ENCODE measurements around the gene LARP6. TPM values are rescaled to one million over a fixed set of nuclear protein-coding genes. Genes with fewer than 3 reads are reported as not detected.

The LARP6 gene
- total and polyA plus RNA-seq, 5 donors from 2014 or later, result not detected

- Histone ChIP-seq H3K36me3 (ENCODE audit: control insufficient read depth, insufficient read depth, low read length) (no peaks in the 10 kb centered on the region), H3K9me3 (ENCODE audit: control insufficient read depth in 2 of 2, low read length in 2 of 2) (no peaks in the 10 kb centered on the region), H3K27me3 (ENCODE audit: control insufficient read depth, insufficient read depth, low read length) (no peaks in the 10 kb centered on the region), H3K27ac (ENCODE audit: insufficient read depth, low read length, poor library complexity, severe bottlenecking) (no peak overlapping the region), H3K4me1 (ENCODE audit: control insufficient read depth, insufficient read depth, low read length, poor library complexity, severe bottlenecking) (no peaks in the 10 kb centered on the region), H3K4me3 (ENCODE audit: low read depth, low read length) (no peak overlapping the region)
- Mint-ChIP-seq H3K4me3 (no peak overlapping the region), H3K27me3 (peaks cover 16% of the 10 kb centered on the region), H3K36me3 (no peaks in the 10 kb centered on the region), H3K9me3 (peaks cover 0 to 2% (median 0%) of the 10 kb centered on the region in 7 donors), H3K27ac (no peak overlapping the region), H3K4me1 (no peaks in the 10 kb centered on the region)
- no peak for ATAC-seq (ENCODE audit: low read depth in 2 of 2)
- no peak for DNase-seq
Observed at GRCh38 chr15:70832176-70832575, 21.8 kb downstream of the LARP6 start.

DNA sequence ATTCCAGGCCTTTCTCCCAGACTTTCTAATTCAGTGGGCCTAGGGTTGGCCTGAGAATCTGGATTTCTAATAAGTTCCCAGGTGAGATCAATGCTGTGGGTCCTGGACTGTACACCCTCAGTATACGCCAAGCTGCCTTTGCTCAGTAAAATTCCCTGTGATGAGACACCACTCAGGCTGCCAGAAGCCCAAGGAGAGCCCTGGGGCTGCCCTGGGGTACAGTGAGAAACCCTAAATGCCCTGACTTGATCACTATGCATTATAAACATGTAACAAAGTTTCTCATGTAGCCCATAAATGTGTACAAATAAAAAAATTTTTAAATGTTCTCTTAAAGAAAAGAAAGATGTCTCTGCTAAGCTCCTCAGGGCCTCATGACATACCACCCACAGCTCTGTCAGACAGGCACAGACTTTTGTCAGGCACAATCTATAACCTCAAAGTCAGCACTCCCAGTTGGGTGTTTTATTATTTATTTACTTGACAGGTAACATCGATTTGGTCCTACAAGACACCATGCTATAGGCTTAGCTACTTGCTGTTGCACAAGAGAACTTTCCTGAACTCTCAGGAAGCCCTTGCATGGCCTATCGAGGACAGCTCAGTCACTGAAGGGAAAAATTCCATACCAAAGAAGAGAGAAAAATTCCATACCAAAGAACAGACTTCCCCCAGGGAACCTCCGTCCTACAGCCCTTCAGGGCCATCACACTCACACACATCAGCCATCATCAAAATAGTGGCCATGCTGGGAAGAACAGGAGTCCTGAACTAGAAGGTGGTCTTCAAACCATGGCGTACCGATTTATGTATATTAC, 22.7 kb downstream of the LARP6 start:
- Mint-ChIP-seq H3K4me3 (no peak overlapping the region), H3K9me3 (peaks cover 0 to 2% (median 0%) of the 10 kb centered on the region in 7 donors), H3K4me1 (no peaks in the 10 kb centered on the region), H3K36me3 (no peaks in the 10 kb centered on the region), H3K27ac (no peak overlapping the region), H3K27me3 (peaks cover 19% of the 10 kb centered on the region)
- ATAC-seq (ENCODE audit: low read depth in 2 of 2) (no peak), DNase-seq (no peak)
- Histone ChIP-seq H3K27ac (ENCODE audit: insufficient read depth, low read length, poor library complexity, severe bottlenecking) (no peak overlapping the region), H3K36me3 (ENCODE audit: control insufficient read depth, insufficient read depth, low read length) (no peaks in the 10 kb centered on the region), H3K27me3 (ENCODE audit: control insufficient read depth, insufficient read depth, low read length) (no peaks in the 10 kb centered on the region), H3K4me3 (ENCODE audit: low read depth, low read length) (no peak overlapping the region), H3K9me3 (ENCODE audit: control insufficient read depth in 2 of 2, low read length in 2 of 2) (no peaks in the 10 kb centered on the region), H3K4me1 (ENCODE audit: control insufficient read depth, insufficient read depth, low read length, poor library complexity, severe bottlenecking) (no peaks in the 10 kb centered on the region)

DNA sequence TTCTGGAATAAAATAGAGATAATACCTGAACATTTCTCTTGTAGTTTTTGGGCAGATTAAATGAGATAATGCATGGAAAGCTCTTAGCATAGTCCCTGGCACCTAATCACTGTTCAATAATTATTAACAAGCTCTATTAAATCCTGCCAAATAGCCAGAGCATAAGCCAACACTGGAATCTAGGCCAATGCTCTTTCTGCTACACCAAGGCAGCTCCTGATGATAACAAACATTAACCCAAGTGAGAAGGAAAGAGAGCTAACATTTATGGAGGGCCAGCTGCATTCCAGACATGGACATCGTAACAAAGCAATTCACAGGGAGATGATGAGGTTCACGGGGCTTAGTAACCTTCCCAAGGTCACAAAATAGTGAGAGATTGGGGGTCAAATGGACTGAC, 23.3 kb downstream of the LARP6 start:
- peaks cover 24% of the 10 kb centered on the region for H3K27me3 Mint-ChIP-seq
- DNase-seq (no peak), ATAC-seq (ENCODE audit: low read depth in 2 of 2) (no peak)
- no peaks in the 10 kb centered on the region for H3K4me1 Mint-ChIP-seq
- H3K4me3 ChIP-seq (ENCODE audit: low read depth, low read length), result no peak overlapping the region
- no peaks in the 10 kb centered on the region for H3K36me3 Mint-ChIP-seq
- peaks cover 0 to 2% (median 0%) of the 10 kb centered on the region in 7 donors for H3K9me3 Mint-ChIP-seq
- H3K4me3 Mint-ChIP-seq, result no peak overlapping the region
- H3K9me3 ChIP-seq (ENCODE audit: control insufficient read depth in 2 of 2, low read length in 2 of 2), result no peaks in the 10 kb centered on the region
- no peak overlapping the region for H3K27ac ChIP-seq (ENCODE audit: insufficient read depth, low read length, poor library complexity, severe bottlenecking)
- no peaks in the 10 kb centered on the region for H3K36me3 ChIP-seq (ENCODE audit: control insufficient read depth, insufficient read depth, low read length)
- H3K27ac Mint-ChIP-seq, result no peak overlapping the region
- H3K4me1 ChIP-seq (ENCODE audit: control insufficient read depth, insufficient read depth, low read length, poor library complexity, severe bottlenecking), result no peaks in the 10 kb centered on the region
- H3K27me3 ChIP-seq (ENCODE audit: control insufficient read depth, insufficient read depth, low read length), result no peaks in the 10 kb centered on the region

- no peaks in the 10 kb centered on the region for H3K36me3 Mint-ChIP-seq
- H3K4me3 ChIP-seq (ENCODE audit: low read depth, low read length), result no peak overlapping the region
- H3K27ac ChIP-seq (ENCODE audit: insufficient read depth, low read length, poor library complexity, severe bottlenecking), result no peak overlapping the region
- peak overlapping the region in 1 of 3 donors; percentile 11 for H3K27ac Mint-ChIP-seq
- no peaks in the 10 kb centered on the region for H3K36me3 ChIP-seq (ENCODE audit: control insufficient read depth, insufficient read depth, low read length)
- H3K27me3 Mint-ChIP-seq, result peaks cover 24% of the 10 kb centered on the region
- no peaks in the 10 kb centered on the region for H3K4me1 ChIP-seq (ENCODE audit: control insufficient read depth, insufficient read depth, low read length, poor library complexity, severe bottlenecking)
- DNase-seq (no peak), ATAC-seq (ENCODE audit: low read depth in 2 of 2) (no peak)
- H3K4me3 Mint-ChIP-seq, result no peak overlapping the region
- peaks cover 0 to 2% (median 0%) of the 10 kb centered on the region in 7 donors for H3K9me3 Mint-ChIP-seq
- no peaks in the 10 kb centered on the region for H3K9me3 ChIP-seq (ENCODE audit: control insufficient read depth in 2 of 2, low read length in 2 of 2)
- H3K4me1 Mint-ChIP-seq, result no peaks in the 10 kb centered on the region
- H3K27me3 ChIP-seq (ENCODE audit: control insufficient read depth, insufficient read depth, low read length), result no peaks in the 10 kb centered on the region
Observed at GRCh38 chr15:70829371-70830166, 24.4 kb downstream of the LARP6 start.

DNA sequence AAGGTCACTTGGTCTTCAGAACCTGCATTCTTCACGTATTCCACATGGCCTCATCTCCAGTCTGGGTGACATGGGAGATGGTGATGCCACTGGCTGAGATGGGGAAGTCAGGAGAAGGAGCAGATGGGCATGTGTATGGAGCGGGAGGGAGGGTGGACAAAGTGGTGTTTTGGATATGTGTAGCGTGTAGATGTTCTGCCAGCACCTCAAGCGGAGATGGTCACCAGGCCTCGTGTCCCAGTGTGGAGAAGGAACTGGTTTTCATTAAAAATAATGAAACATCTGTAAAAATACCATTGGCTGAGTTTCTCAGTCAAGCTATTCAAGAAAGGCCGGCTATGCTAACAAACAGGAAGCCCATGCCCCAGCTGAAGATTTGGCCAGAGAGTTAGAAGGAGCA, 26.2 kb downstream of the LARP6 start:
- Mint-ChIP-seq H3K4me1 (no peaks in the 10 kb centered on the region), H3K27me3 (peaks cover 20% of the 10 kb centered on the region), H3K4me3 (no peak overlapping the region), H3K27ac (peak overlapping the region in 1 of 3 donors; percentile 43), H3K36me3 (no peaks in the 10 kb centered on the region), H3K9me3 (peaks cover 0 to 3% (median 0%) of the 10 kb centered on the region in 7 donors)
- DNase-seq (no peak), ATAC-seq (ENCODE audit: low read depth in 2 of 2) (no peak)
- H3K4me3 ChIP-seq (ENCODE audit: low read depth, low read length), result no peak overlapping the region
- H3K4me1 ChIP-seq (ENCODE audit: control insufficient read depth, insufficient read depth, low read length, poor library complexity, severe bottlenecking), result no peaks in the 10 kb centered on the region
- no peaks in the 10 kb centered on the region for H3K36me3 ChIP-seq (ENCODE audit: control insufficient read depth, insufficient read depth, low read length)
- no peaks in the 10 kb centered on the region for H3K9me3 ChIP-seq (ENCODE audit: control insufficient read depth in 2 of 2, low read length in 2 of 2)
- no peak overlapping the region for H3K27ac ChIP-seq (ENCODE audit: insufficient read depth, low read length, poor library complexity, severe bottlenecking)
- no peaks in the 10 kb centered on the region for H3K27me3 ChIP-seq (ENCODE audit: control insufficient read depth, insufficient read depth, low read length)

GRCh38 chr15:70826634-70827033, 27.3 kb downstream of the LARP6 start:
- Mint-ChIP-seq H3K27ac (no peak overlapping the region), H3K4me1 (no peaks in the 10 kb centered on the region), H3K9me3 (peaks cover 0 to 3% (median 0%) of the 10 kb centered on the region in 7 donors), H3K4me3 (no peak overlapping the region), H3K36me3 (no peaks in the 10 kb centered on the region), H3K27me3 (peaks cover 20% of the 10 kb centered on the region)
- DNase-seq (no peak), ATAC-seq (ENCODE audit: low read depth in 2 of 2) (no peak)
- Histone ChIP-seq H3K27me3 (ENCODE audit: control insufficient read depth, insufficient read depth, low read length) (no peaks in the 10 kb centered on the region), H3K27ac (ENCODE audit: insufficient read depth, low read length, poor library complexity, severe bottlenecking) (no peak overlapping the region), H3K9me3 (ENCODE audit: control insufficient read depth in 2 of 2, low read length in 2 of 2) (no peaks in the 10 kb centered on the region), H3K4me1 (ENCODE audit: control insufficient read depth, insufficient read depth, low read length, poor library complexity, severe bottlenecking) (no peaks in the 10 kb centered on the region), H3K36me3 (ENCODE audit: control insufficient read depth, insufficient read depth, low read length) (no peaks in the 10 kb centered on the region), H3K4me3 (ENCODE audit: low read depth, low read length) (no peak overlapping the region)

DNA sequence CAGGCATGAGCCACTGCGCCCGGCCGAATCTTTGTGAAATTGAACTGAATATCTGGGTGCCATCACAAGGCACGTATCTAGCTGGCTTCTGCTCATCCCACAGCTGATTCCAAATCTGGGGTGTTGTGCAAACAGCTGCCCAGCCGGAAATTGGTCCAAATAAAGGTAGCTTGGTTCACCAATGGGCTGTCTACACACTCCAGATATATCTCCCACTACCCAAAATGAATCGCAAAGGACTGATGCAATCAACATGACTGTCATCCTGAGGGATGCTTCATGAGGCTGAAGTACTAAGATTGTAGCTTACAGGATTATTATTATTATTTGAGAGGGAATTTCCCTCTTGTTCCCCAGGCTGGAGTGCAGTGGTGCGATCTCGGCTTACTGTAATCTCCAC, 28.1 kb downstream of the LARP6 start:
- no peaks in the 10 kb centered on the region for H3K4me1 Mint-ChIP-seq
- H3K36me3 Mint-ChIP-seq, result no peaks in the 10 kb centered on the region
- no peak overlapping the region for H3K4me3 ChIP-seq (ENCODE audit: low read depth, low read length)

More for the DNA sequence above, 28.1 kb downstream of the LARP6 start:
- no peak overlapping the region for H3K27ac Mint-ChIP-seq
- ATAC-seq (ENCODE audit: low read depth in 2 of 2), result no peak
- no peak overlapping the region for H3K4me3 Mint-ChIP-seq
- no peaks in the 10 kb centered on the region for H3K9me3 ChIP-seq (ENCODE audit: control insufficient read depth in 2 of 2, low read length in 2 of 2)
- H3K27ac ChIP-seq (ENCODE audit: insufficient read depth, low read length, poor library complexity, severe bottlenecking), result no peak overlapping the region
- H3K27me3 ChIP-seq (ENCODE audit: control insufficient read depth, insufficient read depth, low read length), result no peaks in the 10 kb centered on the region
- no peaks in the 10 kb centered on the region for H3K4me1 ChIP-seq (ENCODE audit: control insufficient read depth, insufficient read depth, low read length, poor library complexity, severe bottlenecking)
- H3K27me3 Mint-ChIP-seq, result peaks cover 24% of the 10 kb centered on the region
- H3K36me3 ChIP-seq (ENCODE audit: control insufficient read depth, insufficient read depth, low read length), result no peaks in the 10 kb centered on the region
- DNase-seq, result no peak
- H3K9me3 Mint-ChIP-seq, result peaks cover 0 to 5% (median 0%) of the 10 kb centered on the region in 7 donors
